ENCODE measurements around the gene ACTR5. TPM values are rescaled to one million over a fixed set of nuclear protein-coding genes. Genes with fewer than 3 reads are reported as not detected.

ACTR5 gene
- total RNA-seq, 4 donors from 2014 or later, result 5.8 to 9.8 (median 8.6) TPM

DNA sequence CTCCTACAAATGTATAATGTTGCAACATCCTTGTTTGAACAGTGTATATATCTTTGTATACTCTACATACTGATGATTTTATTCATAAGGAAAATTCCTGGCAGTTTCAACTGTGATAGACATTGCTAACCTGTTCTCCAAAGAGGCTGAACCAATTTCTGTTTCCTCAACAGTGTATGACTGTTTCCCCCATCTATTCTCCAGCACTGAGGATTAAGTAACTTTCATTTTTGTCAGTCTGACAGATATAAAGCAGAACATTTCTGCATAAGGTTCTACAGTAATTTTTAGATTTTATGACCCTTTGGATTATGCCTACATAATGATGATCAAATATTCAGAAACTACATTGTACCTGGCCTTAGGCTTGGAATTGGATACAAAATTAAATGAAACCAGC, 67.2 kb downstream of the ACTR5 start:
- DNase-seq (ENCODE audit: extremely low spot score), result no peak
- intact Hi-C loops (cut with DNase I), result no loop called here
- peaks cover 0 to 11% (median 6%) of the 10 kb centered on the region in 4 donors for H3K4me1 ChIP-seq
- no peaks in the 10 kb centered on the region for H3K9me3 ChIP-seq
- H3K27ac ChIP-seq (replicated peaks in 1 of 4), result no peak overlapping the region
- peaks cover 0 to 20% (median 0%) of the 10 kb centered on the region in 4 donors for H3K27me3 ChIP-seq
- H3K4me3 ChIP-seq, result no peak overlapping the region
- H3K36me3 ChIP-seq, result no peaks in the 10 kb centered on the region
- TF ChIP-seq, protein P1, sequence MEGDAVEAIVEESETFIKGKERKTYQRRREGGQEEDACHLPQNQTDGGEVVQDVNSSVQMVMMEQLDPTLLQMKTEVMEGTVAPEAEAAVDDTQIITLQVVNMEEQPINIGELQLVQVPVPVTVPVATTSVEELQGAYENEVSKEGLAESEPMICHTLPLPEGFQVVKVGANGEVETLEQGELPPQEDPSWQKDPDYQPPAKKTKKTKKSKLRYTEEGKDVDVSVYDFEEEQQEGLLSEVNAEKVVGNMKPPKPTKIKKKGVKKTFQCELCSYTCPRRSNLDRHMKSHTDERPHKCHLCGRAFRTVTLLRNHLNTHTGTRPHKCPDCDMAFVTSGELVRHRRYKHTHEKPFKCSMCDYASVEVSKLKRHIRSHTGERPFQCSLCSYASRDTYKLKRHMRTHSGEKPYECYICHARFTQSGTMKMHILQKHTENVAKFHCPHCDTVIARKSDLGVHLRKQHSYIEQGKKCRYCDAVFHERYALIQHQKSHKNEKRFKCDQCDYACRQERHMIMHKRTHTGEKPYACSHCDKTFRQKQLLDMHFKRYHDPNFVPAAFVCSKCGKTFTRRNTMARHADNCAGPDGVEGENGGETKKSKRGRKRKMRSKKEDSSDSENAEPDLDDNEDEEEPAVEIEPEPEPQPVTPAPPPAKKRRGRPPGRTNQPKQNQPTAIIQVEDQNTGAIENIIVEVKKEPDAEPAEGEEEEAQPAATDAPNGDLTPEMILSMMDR (IDR thresholded peaks at IDR 0.05), result no peak
- TF ChIP-seq EP300 (IDR thresholded peaks at IDR 0.05) (no peak), POLR2AphosphoS5 (IDR thresholded peaks at IDR 0.05) (no peak), POLR2A (IDR thresholded peaks at IDR 0.05; ENCODE audit: low read depth) (no peak)

DNA sequence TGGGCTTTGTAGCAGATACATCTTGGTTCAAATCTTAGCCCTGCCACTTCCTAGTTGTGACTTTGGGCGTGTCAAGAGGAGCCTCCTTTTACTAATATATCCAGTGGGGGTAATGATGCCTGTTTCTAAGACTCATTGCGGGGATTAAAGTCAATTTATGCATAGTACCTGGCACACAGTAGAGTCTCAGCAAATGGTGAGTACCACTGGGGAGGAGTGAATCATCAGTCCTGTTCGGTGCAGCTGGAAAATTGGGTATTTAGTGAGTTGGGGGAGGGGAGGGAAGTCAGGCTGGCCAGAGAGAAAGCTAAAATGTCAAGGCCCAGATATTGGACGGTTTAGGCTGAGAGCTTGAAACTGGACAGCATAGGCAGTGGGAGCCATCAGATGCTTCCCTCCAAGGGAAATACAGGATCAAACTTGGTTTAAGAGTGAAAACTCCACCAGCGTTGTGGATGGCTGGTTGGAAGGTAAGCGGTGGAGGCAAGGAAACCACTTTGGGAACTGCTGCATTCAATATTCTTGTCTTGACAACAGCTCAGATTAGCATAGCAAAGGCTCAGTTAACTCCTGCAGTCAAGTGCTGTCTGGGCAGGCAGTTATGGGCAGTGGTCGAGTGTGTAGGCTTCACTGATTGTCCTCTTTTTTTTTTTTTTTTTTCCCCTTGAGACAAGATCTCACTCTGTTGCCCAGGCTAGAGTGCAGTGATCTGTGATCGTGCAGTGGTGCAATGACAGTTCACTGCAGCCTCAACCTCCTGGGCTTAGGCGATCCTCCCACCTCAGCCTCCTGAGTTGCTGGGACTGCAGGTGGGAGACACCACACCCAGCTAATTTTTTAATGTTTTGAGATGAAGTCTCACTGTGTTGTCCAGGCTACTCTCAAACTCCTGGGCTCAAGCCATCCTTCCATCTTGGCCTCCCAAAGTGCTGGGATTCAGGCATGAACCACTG, 70.1 kb downstream of the ACTR5 start:
- 79% methylated on average over 9 of the region's 9 CpGs for WGBS
- Histone ChIP-seq H3K27me3 (peaks cover 0 to 19% (median 0%) of the 10 kb centered on the region in 4 donors), H3K36me3 (no peaks in the 10 kb centered on the region), H3K4me3 (no peak overlapping the region), H3K9me3 (peaks cover 0 to 8% (median 0%) of the 10 kb centered on the region in 4 donors), H3K4me1 (peaks cover 0 to under 1% (median 0%) of the 10 kb centered on the region in 4 donors), H3K27ac (replicated peaks in 1 of 4) (no peak overlapping the region)
- intact Hi-C loops (cut with DNase I), result no loop called here
- no peak for DNase-seq (ENCODE audit: extremely low spot score)
- TF ChIP-seq POLR2AphosphoS5 (IDR thresholded peaks at IDR 0.05), result no peak

Small RNA genes within 50 kb of the gene (small RNA-seq; reads per million reads assigned to genes)
- gene RF00017, result 0 reads per million in 3 donors

Other genes with a start within 250 kb of the ACTR5 start
- not detected for gene ADIG, start 167.3 kb upstream of the ACTR5 start, total RNA-seq
- under 1 TPM in 1 of 4 donors, not detected in 3; 0.42 TPM for gene ARHGAP40, start 146.7 kb upstream of the ACTR5 start, total RNA-seq
- gene SLC32A1, start 24.0 kb upstream of the ACTR5 start, total RNA-seq, result not detected
- gene PPP1R16B, start 57.2 kb downstream of the ACTR5 start, total RNA-seq, result 10 to 100 TPM in 1 of 4 donors, 1 to 10 TPM in 3; 3.7 to 12.1 (median 6.8) TPM
- 100 to 1,000 TPM in 3 of 4 donors, 10 to 100 TPM in 1; 93.9 to 311 (median 211) TPM for gene FAM83D, start 178.0 kb downstream of the ACTR5 start, total RNA-seq
- 10 to 100 TPM; 19.7 to 31.7 (median 24.5) TPM for gene DHX35, start 213.9 kb downstream of the ACTR5 start, total RNA-seq

Data from esophagus muscularis mucosa (tissue), 4 donors.